MM.1S (cell line): ENCODE measurements around the gene PLA2G6.

Experiments used
- DNase-seq: peaks from one replicate; pipeline ENCODE4 v3.0.0-alpha.2; 2015
- H2AFZ ChIP-seq: fragments of 300-600 bp; sonication (generic); 2 replicates; pipeline ENCODE4 v1.6.0; 2016; ENCODE audit warnings: antibody characterized with exemption, low read length
- H3F3A ChIP-seq: fragments of 300-600 bp; sonication (generic); 2 replicates; pipeline ENCODE4 v1.6.1; 2016; ENCODE audit warnings: mild to moderate bottlenecking, antibody characterized with exemption, low read length, moderate library complexity, mixed read lengths; ENCODE audit not compliant: insufficient read depth
- H3K27ac ChIP-seq: fragments of 300-600 bp; sonication (generic); 2 replicates; pipeline ENCODE4 v1.5.1; 2016; ENCODE audit warnings: mild to moderate bottlenecking, low read length
- H3K27me3 ChIP-seq: fragments of 300-600 bp; sonication (generic); replicated peaks from 2 replicates; pipeline ENCODE4 v1.6.0; 2016; ENCODE audit warnings: low read length; ENCODE audit not compliant: insufficient read depth
- H3K36me3 ChIP-seq: fragments of 300-600 bp; sonication (generic); replicated peaks from 2 replicates; pipeline ENCODE4 v1.6.1; 2016; ENCODE audit warnings: mild to moderate bottlenecking, low read length, mixed read lengths; ENCODE audit not compliant: insufficient read depth
- H3K4me1 ChIP-seq: fragments of 300-600 bp; sonication (generic); 2 replicates; pipeline ENCODE4 v1.6.1; 2016; ENCODE audit warnings: low read length, mixed read lengths
- H3K4me2 ChIP-seq: fragments of 300-600 bp; sonication (generic); 2 replicates; pipeline ENCODE4 v1.6.0; 2016; ENCODE audit warnings: low read depth, low read length
- H3K4me3 ChIP-seq: fragments of 300-600 bp; sonication (generic); 2 replicates; pipeline ENCODE4 v1.5.1; 2016; ENCODE audit warnings: low read length, mixed read lengths
- H3K79me2 ChIP-seq: fragments of 300-600 bp; sonication (generic); 2 replicates; pipeline ENCODE4 v1.6.1; 2016; ENCODE audit warnings: mixed run types, low read length, mixed read lengths
- H3K9ac ChIP-seq: fragments of 300-600 bp; sonication (generic); 2 replicates; pipeline ENCODE4 v1.6.1; 2016; ENCODE audit warnings: low read length, mixed read lengths
- H3K9me2 ChIP-seq: fragments of 300-600 bp; sonication (generic); replicated peaks from 2 replicates; pipeline ENCODE4 v1.6.1; 2016; ENCODE audit warnings: mild to moderate bottlenecking, low read length, mixed read lengths; ENCODE audit not compliant: insufficient read depth
- H3K9me3 ChIP-seq: fragments of 300-600 bp; sonication (generic); replicated peaks from 2 replicates; pipeline ENCODE4 v1.6.1; 2016; ENCODE audit warnings: mild to moderate bottlenecking, low read length, mixed read lengths; ENCODE audit not compliant: insufficient read depth
- H4K20me1 ChIP-seq: fragments of 300-600 bp; sonication (generic); 2 replicates; pipeline ENCODE4 v1.6.1; 2016; ENCODE audit warnings: mild to moderate bottlenecking, low read length, moderate library complexity, mixed read lengths; ENCODE audit not compliant: insufficient read depth
- EZH2 ChIP-seq: fragments of 300-600 bp; sonication (generic); optimal IDR thresholded peaks from 2 replicates; pipeline ENCODE3; 2017; ENCODE audit warnings: low read depth, mild to moderate bottlenecking, antibody characterized with exemption, low read length, mixed read lengths
- EZH2phosphoT487 ChIP-seq: fragments of 300-600 bp; sonication (generic); IDR thresholded peaks from 2 replicates; pipeline ENCODE4 v1.6.1; 2018; ENCODE audit warnings: antibody characterized with exemption, low read length
- TF ChIP-seq, protein P1 (sequence below): fragments of 300-600 bp; sonication (generic); IDR thresholded peaks from 2 replicates; pipeline ENCODE4 v1.5.1; 2016; ENCODE audit warnings: antibody characterized with exemption, low read length, mixed read lengths

Gene PLA2G6

DNA sequence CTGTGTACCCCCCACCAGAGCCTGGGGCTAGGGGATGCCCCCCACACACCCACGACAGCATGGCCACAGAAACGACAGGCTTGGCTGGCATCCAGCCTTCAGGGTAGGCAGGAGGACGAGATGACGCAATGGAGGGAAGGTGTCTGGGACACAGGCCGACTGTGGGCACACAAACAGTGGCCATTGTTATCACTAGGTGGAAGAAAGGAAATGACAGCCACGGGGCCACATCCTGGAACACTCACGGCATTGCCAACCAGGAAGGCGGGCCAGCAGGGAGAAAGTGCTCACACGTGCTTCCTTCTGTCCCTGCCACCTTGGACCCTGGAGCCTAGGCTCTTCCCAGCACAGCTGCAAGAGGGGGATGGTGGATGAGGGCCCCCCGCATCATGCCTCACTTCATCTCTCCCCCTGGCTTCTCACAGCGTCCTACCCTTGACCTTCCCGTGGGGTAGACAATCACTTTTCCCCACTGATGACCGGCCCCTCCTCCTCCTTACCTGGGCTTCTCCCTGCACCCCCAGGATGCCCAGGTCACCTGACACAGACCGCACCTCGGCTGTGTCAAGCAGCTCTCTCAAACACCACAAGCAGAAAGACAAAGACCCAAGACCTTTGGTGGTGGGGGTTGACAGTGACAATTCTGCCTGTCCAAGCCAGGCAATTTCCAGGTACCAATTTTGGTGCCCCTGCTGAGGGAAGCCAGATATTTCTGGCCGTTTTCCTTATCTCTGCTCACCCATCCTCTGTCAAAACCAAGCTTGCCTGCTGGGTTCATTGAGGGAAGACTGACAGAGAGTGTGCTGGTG, 8.6 kb downstream of the PLA2G6 start:
- no peaks in the 10 kb centered on the region for H3K9me3 ChIP-seq
- no peak overlapping the region for H2AFZ ChIP-seq
- no peaks in the 10 kb centered on the region for H3K9me2 ChIP-seq
- H3K4me1 ChIP-seq, result peaks cover 5% of the 10 kb centered on the region
- no peak for TF ChIP-seq EZH2phosphoT487
- no peak for TF ChIP-seq EZH2
- TF ChIP-seq, protein P1, sequence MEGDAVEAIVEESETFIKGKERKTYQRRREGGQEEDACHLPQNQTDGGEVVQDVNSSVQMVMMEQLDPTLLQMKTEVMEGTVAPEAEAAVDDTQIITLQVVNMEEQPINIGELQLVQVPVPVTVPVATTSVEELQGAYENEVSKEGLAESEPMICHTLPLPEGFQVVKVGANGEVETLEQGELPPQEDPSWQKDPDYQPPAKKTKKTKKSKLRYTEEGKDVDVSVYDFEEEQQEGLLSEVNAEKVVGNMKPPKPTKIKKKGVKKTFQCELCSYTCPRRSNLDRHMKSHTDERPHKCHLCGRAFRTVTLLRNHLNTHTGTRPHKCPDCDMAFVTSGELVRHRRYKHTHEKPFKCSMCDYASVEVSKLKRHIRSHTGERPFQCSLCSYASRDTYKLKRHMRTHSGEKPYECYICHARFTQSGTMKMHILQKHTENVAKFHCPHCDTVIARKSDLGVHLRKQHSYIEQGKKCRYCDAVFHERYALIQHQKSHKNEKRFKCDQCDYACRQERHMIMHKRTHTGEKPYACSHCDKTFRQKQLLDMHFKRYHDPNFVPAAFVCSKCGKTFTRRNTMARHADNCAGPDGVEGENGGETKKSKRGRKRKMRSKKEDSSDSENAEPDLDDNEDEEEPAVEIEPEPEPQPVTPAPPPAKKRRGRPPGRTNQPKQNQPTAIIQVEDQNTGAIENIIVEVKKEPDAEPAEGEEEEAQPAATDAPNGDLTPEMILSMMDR, result no peak
- H3K4me3 ChIP-seq, result no peak overlapping the region
- no peaks in the 10 kb centered on the region for H3K79me2 ChIP-seq
- H3K27me3 ChIP-seq, result no peaks in the 10 kb centered on the region
- H3K9ac ChIP-seq, result no peak overlapping the region
- H3K27ac ChIP-seq, result no peak overlapping the region
- H4K20me1 ChIP-seq, result no peaks in the 10 kb centered on the region
- no peak for DNase-seq
- H3F3A ChIP-seq, result 0 out of 2 replicates have a peak, but pooled peaks cover 3% of the 10 kb centered on the region
- no peaks in the 10 kb centered on the region for H3K36me3 ChIP-seq
- H3K4me2 ChIP-seq, result no peak overlapping the region

DNA sequence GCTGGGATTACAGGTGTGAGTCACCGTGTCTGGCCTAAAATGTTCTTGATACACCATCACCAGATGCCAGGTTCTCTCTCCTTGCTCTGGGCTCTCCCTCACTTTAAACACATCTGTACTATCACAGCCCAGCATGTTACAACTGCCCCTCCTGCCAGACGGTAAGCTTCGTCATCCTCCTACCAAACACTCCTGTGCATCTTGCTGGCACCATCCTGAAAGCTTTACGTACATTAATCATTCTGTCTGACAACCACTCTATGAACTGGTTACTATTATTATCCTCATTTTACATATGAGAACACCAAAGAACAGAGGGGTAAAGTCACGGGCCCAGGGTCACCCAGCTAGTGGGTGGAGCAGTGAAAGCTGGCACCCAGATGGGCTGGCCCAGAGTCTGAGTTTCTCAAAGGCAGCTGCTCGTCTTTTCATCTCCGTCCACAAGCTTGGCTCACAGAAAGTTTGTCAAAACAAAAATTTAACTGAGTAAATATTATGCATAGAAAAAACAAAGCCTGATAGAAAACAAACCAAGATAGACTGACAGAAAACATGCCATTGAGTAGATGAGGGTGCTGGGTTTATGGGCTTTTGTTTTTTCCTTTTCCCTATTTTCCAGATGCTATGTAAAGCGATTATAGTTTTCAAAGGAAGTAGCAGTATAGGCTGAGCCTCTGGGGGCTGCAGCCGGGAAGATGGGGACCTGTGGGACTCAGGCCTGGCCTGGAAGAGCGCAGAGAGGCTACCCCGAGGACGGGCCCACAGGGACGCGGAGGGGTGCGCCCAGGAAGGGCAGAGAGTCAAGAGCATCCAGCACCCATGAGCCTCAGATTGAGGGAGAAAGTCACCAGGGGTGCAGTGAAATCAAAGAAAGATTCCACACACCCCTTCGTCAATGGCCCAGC, 9.5 kb downstream of the PLA2G6 start:
- TF ChIP-seq EZH2, result no peak
- TF ChIP-seq, protein P1, result no peak
- H3K9ac ChIP-seq, result no peak overlapping the region
- H3K9me2 ChIP-seq, result no peaks in the 10 kb centered on the region
- 0 out of 2 replicates have a peak, but pooled peaks cover 2% of the 10 kb centered on the region for H3F3A ChIP-seq
- no peak overlapping the region for H2AFZ ChIP-seq
- no peak overlapping the region for H3K4me3 ChIP-seq
- H3K9me3 ChIP-seq, result no peaks in the 10 kb centered on the region
- no peaks in the 10 kb centered on the region for H3K79me2 ChIP-seq
- no peak overlapping the region for H3K27ac ChIP-seq
- no peaks in the 10 kb centered on the region for H3K36me3 ChIP-seq
- no peaks in the 10 kb centered on the region for H4K20me1 ChIP-seq
- H3K4me1 ChIP-seq, result no peaks in the 10 kb centered on the region; the same call in 1 of the 2 replicates
- no peaks in the 10 kb centered on the region for H3K27me3 ChIP-seq
- H3K4me2 ChIP-seq, result no peak overlapping the region
- DNase-seq, result no peak

DNA sequence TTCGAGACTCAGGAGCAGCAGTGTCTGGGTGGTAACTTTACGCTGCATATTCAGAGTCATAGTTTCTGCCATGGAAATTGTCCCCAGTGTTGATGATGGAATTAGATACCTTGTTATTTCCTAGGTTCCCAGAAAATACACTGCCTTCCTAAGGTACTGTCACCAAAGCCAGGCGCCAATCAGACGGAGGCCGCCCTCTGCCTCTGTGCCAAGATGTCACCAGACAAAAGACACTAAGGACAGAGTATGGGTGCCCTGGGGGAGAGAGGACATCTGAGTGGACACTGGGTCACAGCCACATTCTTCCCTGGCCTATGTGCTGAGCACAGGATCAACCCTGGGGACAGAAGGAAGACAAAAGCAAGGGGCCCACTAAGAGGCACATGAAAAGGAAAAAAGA, 11.2 kb downstream of the PLA2G6 start:
- Histone ChIP-seq H3K79me2 (no peaks in the 10 kb centered on the region), H3K27ac (no peak overlapping the region), H3K36me3 (no peaks in the 10 kb centered on the region), H3K4me3 (no peak overlapping the region), H3F3A (no peaks in the 10 kb centered on the region), H3K9me3 (no peaks in the 10 kb centered on the region), H3K9ac (no peak overlapping the region), H2AFZ (no peak overlapping the region), H3K4me2 (no peak overlapping the region), H3K9me2 (no peaks in the 10 kb centered on the region), H3K4me1 (no peaks in the 10 kb centered on the region), H4K20me1 (no peaks in the 10 kb centered on the region), H3K27me3 (no peaks in the 10 kb centered on the region)
- no peak for DNase-seq
- TF ChIP-seq EZH2phosphoT487 (no peak), EZH2 (no peak)
- TF ChIP-seq, protein P1, result no peak
